ENCODE measurements around the gene GSX2.

DNA sequence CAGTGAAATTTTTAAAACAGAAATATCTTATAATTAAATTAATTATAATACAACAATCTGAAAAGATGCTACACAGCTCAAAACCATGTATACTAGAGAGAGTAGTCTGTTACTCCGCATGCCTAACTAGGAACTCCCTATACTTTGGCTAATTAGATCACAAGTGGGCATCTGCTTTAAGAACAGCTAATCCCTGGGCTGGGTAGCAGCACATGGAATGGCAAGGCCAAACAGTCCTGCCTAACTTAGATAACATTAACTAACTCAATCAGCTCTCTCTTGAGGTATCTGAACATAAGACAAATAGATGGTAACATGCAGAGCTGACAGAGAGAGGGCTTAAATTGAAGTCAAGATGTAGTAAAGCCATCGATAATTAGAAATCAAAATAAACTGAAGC lies 45.5 kb upstream of the GSX2 start:
- TF ChIP-seq ELF4 (IDR thresholded peaks at IDR 0.05) = no peak
- TF ChIP-seq L3MBTL2 (conservative IDR thresholded peaks at IDR 0.05) = no peak
- TF ChIP-seq ARNT (IDR thresholded peaks at IDR 0.05) = no peak
- TF ChIP-seq BHLHE40 (IDR thresholded peaks at IDR 0.05; ENCODE audit: borderline replicate concordance) = no peak
- TF ChIP-seq FOXM1 (IDR thresholded peaks at IDR 0.05; ENCODE audit: borderline replicate concordance) = no peak

All from HEK293T (cell line).